Natural killer cell (primary cell): ENCODE data around the gene COL27A1. TPM values are rescaled to one million over a fixed set of nuclear protein-coding genes. Genes with fewer than 3 reads are reported as not detected.
"Not testable (repeated sequence)": the region's sequence is repeated elsewhere in the genome, so short reads cannot be mapped to it uniquely, and the experiment has no call there.

ENCODE experiments used
- ATAC-seq, 3 donors: fragments of 150-1000 bp in 2 of 3; fragments of 200-7000 bp in 1 of 3; cut with Tn5 transposase; 1 replicate in 1 of 3; 2 replicates in 2 of 3; pipeline ENCODE4 v1.10.0; 2021; ENCODE audit warnings: mild to moderate bottlenecking in 2 of 3, moderate library complexity in 2 of 3
- DNase-seq, 2 donors: peaks; one replicate each; pipeline versions ENCODE4 v3.0.0 to v3.0.0-alpha.2; 2013 to 2021; ENCODE audit warnings: mixed read lengths in 1 of 2
- H3K27ac ChIP-seq: one replicate; pipeline ENCODE4 v1.5.1; 2013; ENCODE audit warnings: mild to moderate bottlenecking, low read length
- H3K27me3 ChIP-seq: one replicate; pipeline ENCODE4 v1.6.1; 2013; ENCODE audit warnings: low read length; ENCODE audit not compliant: control insufficient read depth, insufficient read depth
- H3K36me3 ChIP-seq: one replicate; pipeline ENCODE4 v1.6.1; 2013; ENCODE audit warnings: low read length; ENCODE audit not compliant: control insufficient read depth, insufficient read depth
- H3K4me1 ChIP-seq: one replicate; pipeline ENCODE4 v1.6.1; 2013; ENCODE audit warnings: low read length; ENCODE audit not compliant: control insufficient read depth, insufficient read depth
- H3K4me3 ChIP-seq: one replicate; pipeline ENCODE4 v1.5.1; 2013; ENCODE audit warnings: low read length
- H3K9me3 ChIP-seq: one replicate; pipeline ENCODE4 v1.6.1; 2013; ENCODE audit warnings: low read length; ENCODE audit not compliant: control insufficient read depth, insufficient read depth
- H3K27ac Mint-ChIP-seq, 2 donors: one replicate each; pipeline ENCODE4 v1.8.0; 2022; ENCODE audit warnings: mild to moderate bottlenecking in 2 of 2, mixed read lengths in 2 of 2, moderate library complexity in 1 of 2
- H3K27me3 Mint-ChIP-seq, 2 donors: one replicate each; pipeline ENCODE4 v1.8.0; 2022; ENCODE audit warnings: low read depth in 2 of 2, mixed read lengths in 2 of 2
- H3K36me3 Mint-ChIP-seq: one replicate; pipeline ENCODE4 v1.8.0; 2022; ENCODE audit warnings: mixed read lengths
- H3K4me1 Mint-ChIP-seq, 2 donors: one replicate each; pipeline ENCODE4 v1.8.0; 2022; ENCODE audit warnings: mixed read lengths in 2 of 2
- H3K4me3 Mint-ChIP-seq: one replicate; pipeline ENCODE4 v1.8.0; 2022; ENCODE audit warnings: mild to moderate bottlenecking, moderate library complexity, mixed read lengths
- H3K9me3 Mint-ChIP-seq, 2 donors: one replicate each; pipeline ENCODE4 v1.8.0; 2022; ENCODE audit warnings: mixed read lengths in 2 of 2
- CTCF ChIP-seq: fragments of 200-600 bp; IDR thresholded peaks from one replicate; pipeline ENCODE4 v1.8.0; 2022; ENCODE audit warnings: antibody characterized with exemption
- WGBS: methylation state at CpG from one replicate; pipeline ENCODE4 v1.1.7; 2013; ENCODE audit warnings: missing lambda C conversion rate; ENCODE audit not compliant: insufficient coverage; 5-methylcytosine and 5-hydroxymethylcytosine counted together
- intact Hi-C: fragments of 100-400 bp; cut with micrococcal nuclease; formaldehyde crosslinking; loops from one replicate; pipeline ENCODE4 v1.14.2; 2022
- total RNA-seq, 4 donors: library from RNA; stranded (reverse); fragments of 120-200 nt in 1 of 4; gene quantifications; one replicate each; pipeline versions ENCODE4 v1.2.3 to v1.2.4, GENCODE V29; 2013 to 2022

Gene COL27A1
- total RNA-seq, 3 donors from 2014 or later (not counting 1 experiment from before 2014, with no cell fraction given): not detected

- intact Hi-C loops: no loop called here
- Histone ChIP-seq H3K36me3 (no peaks in the 10 kb centered on the region), H3K9me3 (no peaks in the 10 kb centered on the region), H3K4me3 (no peak overlapping the region), H3K27ac (no peak overlapping the region), H3K27me3 (no peaks in the 10 kb centered on the region), H3K4me1 (no peaks in the 10 kb centered on the region)
- no peak for ATAC-seq
- 90% methylated on average over 6 of the region's 8 CpGs for WGBS
- Mint-ChIP-seq H3K9me3 (no peaks in the 10 kb centered on the region), H3K4me3 (no peak overlapping the region), H3K27ac (no peak overlapping the region), H3K4me1 (no peaks in the 10 kb centered on the region), H3K36me3 (no peaks in the 10 kb centered on the region), H3K27me3 (no peaks in the 10 kb centered on the region)
- DNase-seq: no peak
- no peak for TF ChIP-seq CTCF
Measured at GRCh38 chr9:114324492-114324891, 169.2 kb downstream of the COL27A1 start.

GRCh38 chr9:114324965-114325364, 169.6 kb downstream of the COL27A1 start:
- H3K9me3 ChIP-seq, intact Hi-C loops, H3K27ac Mint-ChIP-seq, H3K36me3 ChIP-seq, H3K4me1 ChIP-seq, H3K4me3 Mint-ChIP-seq, H3K4me1 Mint-ChIP-seq, H3K36me3 Mint-ChIP-seq, H3K9me3 Mint-ChIP-seq, DNase-seq, H3K27me3 ChIP-seq, H3K27me3 Mint-ChIP-seq, H3K27ac ChIP-seq, H3K4me3 ChIP-seq: not testable (repeated sequence)
- peak in 1 of 3 donors; percentile 24 for ATAC-seq
- WGBS: 96% methylated on average over 7 of the region's 9 CpGs

GRCh38 chr9:114325684-114326254, 170.4 kb downstream of the COL27A1 start:
- intact Hi-C loops, H3K27ac Mint-ChIP-seq, H3K27me3 Mint-ChIP-seq, H3K4me3 Mint-ChIP-seq, H3K4me1 ChIP-seq, H3K4me3 ChIP-seq, ATAC-seq, H3K27ac ChIP-seq, H3K27me3 ChIP-seq, H3K4me1 Mint-ChIP-seq, H3K36me3 Mint-ChIP-seq, H3K9me3 ChIP-seq, DNase-seq, H3K9me3 Mint-ChIP-seq, H3K36me3 ChIP-seq: not testable (repeated sequence)
- 100% methylated on average over 2 of the region's 3 CpGs for WGBS

- H3K9me3 Mint-ChIP-seq: no peaks in the 10 kb centered on the region
- Histone ChIP-seq H3K9me3 (no peaks in the 10 kb centered on the region), H3K36me3 (no peaks in the 10 kb centered on the region), H3K4me3 (no peak overlapping the region), H3K27me3 (no peaks in the 10 kb centered on the region), H3K27ac (no peak overlapping the region), H3K4me1 (peaks cover 16% of the 10 kb centered on the region)
- DNase-seq: no peak
- no peak for ATAC-seq
- no peak overlapping the region for H3K4me3 Mint-ChIP-seq
- peaks cover 17 to 24% of the 10 kb centered on the region in 2 donors for H3K4me1 Mint-ChIP-seq
- no peak for TF ChIP-seq CTCF
- intact Hi-C loops: no loop called here
- 90% methylated on average over 8 of the region's 8 CpGs for WGBS
- no peaks in the 10 kb centered on the region for H3K27me3 Mint-ChIP-seq
- no peaks in the 10 kb centered on the region for H3K36me3 Mint-ChIP-seq
- no peak overlapping the region for H3K27ac Mint-ChIP-seq
Measured at GRCh38 chr9:114327749-114328148, 172.4 kb downstream of the COL27A1 start.

- H3K4me1 Mint-ChIP-seq: peaks cover 17 to 24% of the 10 kb centered on the region in 2 donors
- H3K36me3 ChIP-seq, ATAC-seq, DNase-seq, H3K27me3 ChIP-seq, intact Hi-C loops, H3K9me3 Mint-ChIP-seq, H3K36me3 Mint-ChIP-seq, H3K27ac ChIP-seq, H3K9me3 ChIP-seq, H3K4me3 Mint-ChIP-seq, H3K27ac Mint-ChIP-seq, H3K4me3 ChIP-seq, H3K27me3 Mint-ChIP-seq: not testable (repeated sequence)
- H3K4me1 ChIP-seq: peaks cover 16% of the 10 kb centered on the region
- 87% methylated on average over 10 of the region's 10 CpGs for WGBS
Measured at GRCh38 chr9:114328357-114328820, 173.1 kb downstream of the COL27A1 start.

- H3K9me3 ChIP-seq, H3K36me3 ChIP-seq, H3K27ac Mint-ChIP-seq, H3K36me3 Mint-ChIP-seq, ATAC-seq, H3K4me3 ChIP-seq, H3K9me3 Mint-ChIP-seq, DNase-seq, intact Hi-C loops, H3K27me3 Mint-ChIP-seq, H3K4me3 Mint-ChIP-seq, H3K27ac ChIP-seq, H3K27me3 ChIP-seq: not testable (repeated sequence)
- 89% methylated on average over 3 of the region's 12 CpGs for WGBS
- peaks cover 16% of the 10 kb centered on the region for H3K4me1 ChIP-seq
- H3K4me1 Mint-ChIP-seq: peaks cover 17 to 24% of the 10 kb centered on the region in 2 donors
Measured at GRCh38 chr9:114328937-114329624, 173.7 kb downstream of the COL27A1 start.
